HEK293T (cell line): ENCODE data around the gene MESP1.

ENCODE experiments used
- CTBP1 ChIP-seq: fragments of 450-650 bp; IDR thresholded peaks from 2 replicates; pipeline ENCODE4 v1.6.1; 2016; ENCODE audit warnings: borderline replicate concordance
- FOXM1 ChIP-seq: fragments of 450-650 bp; IDR thresholded peaks from 2 replicates; pipeline ENCODE4 v1.6.1; 2017; ENCODE audit warnings: mild to moderate bottlenecking, borderline replicate concordance

GRCh38 chr15:89799011-89799911, 48.2 kb upstream of the MESP1 start:
- TF ChIP-seq FOXM1 (no peak), CTBP1 (no peak)
